ENCODE data around the gene IGFBP5. TPM values are rescaled to one million over a fixed set of nuclear protein-coding genes. Genes with fewer than 3 reads are reported as not detected.

The IGFBP5 gene
- total RNA-seq, 4 donors from 2014 or later = 313 to 1,402 (median 682) TPM

GRCh38 chr2:216653093-216653799 lies 42.1 kb downstream of the IGFBP5 start:
- H3K27ac ChIP-seq = peak overlapping the region in 2 of 4 donors; percentile 48 to 70

GRCh38 chr2:216652566-216652965 lies 42.8 kb downstream of the IGFBP5 start:
- H3K27ac ChIP-seq = peak overlapping the region in 2 of 4 donors; percentile 10 to 70

More at GRCh38 chr2:216653093-216653799, 42.1 kb downstream of the IGFBP5 start:
- 89 to 94% methylated on average over 3 to 4 of the region's 4 CpGs for WGBS, 2 donors (ENCODE audit: low coverage in 1 of 2)
- H3K9me3 ChIP-seq = no peaks in the 10 kb centered on the region
- ATAC-seq = no peak
- no peaks in the 10 kb centered on the region for H3K27me3 ChIP-seq
- peaks cover 0 to 88% (median 13%) of the 10 kb centered on the region in 3 donors for H3K4me1 ChIP-seq
- H3K4me3 ChIP-seq = no peak overlapping the region
- TF ChIP-seq POLR2AphosphoS5 (IDR thresholded peaks at IDR 0.05) (no peak), CTCF (IDR thresholded peaks at IDR 0.05) (no peak), EP300 (IDR thresholded peaks at IDR 0.05) (no peak), POLR2A (IDR thresholded peaks at IDR 0.05) (no peak)
- H3K36me3 ChIP-seq = no peaks in the 10 kb centered on the region

GRCh38 chr2:216651351-216651881 lies 43.9 kb downstream of the IGFBP5 start:
- TF ChIP-seq CTCF (IDR thresholded peaks at IDR 0.05) (no peak), POLR2AphosphoS5 (IDR thresholded peaks at IDR 0.05) (peak; percentile 67)
- Histone ChIP-seq H3K4me1 (peaks cover 0 to 86% (median 6%) of the 10 kb centered on the region in 3 donors), H3K4me3 (no peak overlapping the region), H3K27ac (peak overlapping the region; percentile 49 to 70 (median 58)), H3K36me3 (no peaks in the 10 kb centered on the region), H3K9me3 (no peaks in the 10 kb centered on the region), H3K27me3 (no peaks in the 10 kb centered on the region)
- no peak for ATAC-seq
- 37 to 67% methylated on average over 3 to 6 of the region's 6 CpGs for WGBS, 2 donors (ENCODE audit: low coverage in 1 of 2)

More at GRCh38 chr2:216652566-216652965, 42.8 kb downstream of the IGFBP5 start:
- H3K27me3 ChIP-seq = no peaks in the 10 kb centered on the region
- TF ChIP-seq CTCF (IDR thresholded peaks at IDR 0.05) (no peak), POLR2A (IDR thresholded peaks at IDR 0.05) (no peak), EP300 (IDR thresholded peaks at IDR 0.05) (no peak), POLR2AphosphoS5 (IDR thresholded peaks at IDR 0.05) (peak; percentile 32)
- no peak for ATAC-seq
- no peaks in the 10 kb centered on the region for H3K9me3 ChIP-seq
- no peaks in the 10 kb centered on the region for H3K36me3 ChIP-seq
- no peak overlapping the region for H3K4me3 ChIP-seq
- 10 to 24% methylated on average over 2 to 4 of the region's 4 CpGs for WGBS, 2 donors (ENCODE audit: low coverage in 1 of 2)
- peaks cover 0 to 88% (median 10%) of the 10 kb centered on the region in 3 donors for H3K4me1 ChIP-seq

- no peak for TF ChIP-seq POLR2AphosphoS5 (IDR thresholded peaks at IDR 0.05)
- no peak for TF ChIP-seq POLR2A (IDR thresholded peaks at IDR 0.05)
- no peak for TF ChIP-seq EP300 (IDR thresholded peaks at IDR 0.05)
- Histone ChIP-seq H3K27ac (peak overlapping the region; percentile 49 to 70 (median 58)), H3K27me3 (no peaks in the 10 kb centered on the region), H3K4me3 (no peak overlapping the region), H3K9me3 (no peaks in the 10 kb centered on the region), H3K36me3 (no peaks in the 10 kb centered on the region), H3K4me1 (peaks cover under 1 to 87% (median 6%) of the 10 kb centered on the region in 3 donors)
- no peak for ATAC-seq
- 63 to 74% methylated on average over 3 of the region's 3 CpGs for WGBS, 2 donors (ENCODE audit: low coverage in 1 of 2)
Measured at GRCh38 chr2:216650626-216651257, 44.6 kb downstream of the IGFBP5 start.

GRCh38 chr2:216649574-216649973 lies 45.8 kb downstream of the IGFBP5 start:
- no peaks in the 10 kb centered on the region for H3K27me3 ChIP-seq
- peaks cover 6 to 94% (median 8%) of the 10 kb centered on the region in 3 donors for H3K4me1 ChIP-seq
- H3K36me3 ChIP-seq = no peaks in the 10 kb centered on the region
- no peak overlapping the region for H3K4me3 ChIP-seq
- H3K27ac ChIP-seq = peak overlapping the region in 3 of 4 donors; percentile 18 to 70 (median 34)
- 18% methylated on average over 2 of the region's 5 CpGs; no CpG with 5 or more reads in 1 of the 2 donors for WGBS, 2 donors (ENCODE audit: low coverage in 1 of 2)
- H3K9me3 ChIP-seq = no peaks in the 10 kb centered on the region
- ATAC-seq = no peak
- TF ChIP-seq EP300 (IDR thresholded peaks at IDR 0.05) (no peak), CTCF (IDR thresholded peaks at IDR 0.05) (no peak), POLR2A (IDR thresholded peaks at IDR 0.05) (no peak), POLR2AphosphoS5 (IDR thresholded peaks at IDR 0.05) (no peak)

Data from gastroesophageal sphincter (tissue), 4 donors.